Type B pancreatic cell (in vitro differentiated cells): Measurements from ENCODE around the gene SIRPG. TPM values are rescaled to one million over a fixed set of nuclear protein-coding genes. Genes with fewer than 3 reads are reported as not detected.

ENCODE experiments used
- DNase-seq: peaks from one replicate; pipeline ENCODE4 v3.0.0; 2021; ENCODE audit warnings: mixed read lengths; ENCODE audit not compliant: unreplicated experiment; ENCODE audit errors: extremely low spot score
- H3K27ac Mint-ChIP-seq: 2 replicates; pipeline ENCODE4 v1.8.0; 2021; ENCODE audit warnings: mild to moderate bottlenecking, mixed read lengths
- H3K27me3 Mint-ChIP-seq: 2 replicates; pipeline ENCODE4 v1.8.0; 2021; ENCODE audit warnings: mixed read lengths
- H3K36me3 Mint-ChIP-seq: 2 replicates; pipeline ENCODE4 v1.8.0; 2021; ENCODE audit warnings: mixed read lengths
- H3K4me1 Mint-ChIP-seq: one replicate; pipeline ENCODE4 v1.8.0; 2021; ENCODE audit warnings: mixed read lengths; ENCODE audit not compliant: unreplicated experiment
- H3K4me3 Mint-ChIP-seq: 2 replicates; pipeline ENCODE4 v1.8.0; 2021; ENCODE audit warnings: mild to moderate bottlenecking, mixed read lengths
- H3K9me3 Mint-ChIP-seq: 2 replicates; pipeline ENCODE4 v1.8.0; 2021; ENCODE audit warnings: mixed read lengths
- CTCF ChIP-seq: fragments of 200-600 bp; sonication (generic); conservative IDR thresholded peaks from 2 replicates; pipeline ENCODE4 v1.5.0; 2021; ENCODE audit warnings: antibody characterized with exemption, mild to moderate bottlenecking
- total RNA-seq: library from RNA; stranded (reverse); gene quantifications from 2 replicates; pipeline ENCODE4 v1.2.1, GENCODE V29; 2021; ENCODE audit warnings: low replicate concordance

Gene SIRPG
- total RNA-seq, 1 donor from 2014 or later: not detected

GRCh38 chr20:1688886-1689538 lies 31.4 kb upstream of the SIRPG start:
- no peaks in the 10 kb centered on the region for H3K9me3 Mint-ChIP-seq
- no peaks in the 10 kb centered on the region for H3K36me3 Mint-ChIP-seq
- DNase-seq: no peak
- no peak overlapping the region for H3K4me3 Mint-ChIP-seq
- no peak overlapping the region for H3K27ac Mint-ChIP-seq
- no peak for TF ChIP-seq CTCF
- no peaks in the 10 kb centered on the region for H3K4me1 Mint-ChIP-seq
- H3K27me3 Mint-ChIP-seq: peaks cover 63% of the 10 kb centered on the region

- Mint-ChIP-seq H3K27me3 (peaks cover 46% of the 10 kb centered on the region), H3K36me3 (no peaks in the 10 kb centered on the region), H3K27ac (no peak overlapping the region), H3K4me3 (no peak overlapping the region), H3K4me1 (no peaks in the 10 kb centered on the region), H3K9me3 (peaks cover 2% of the 10 kb centered on the region)
- no peak for TF ChIP-seq CTCF
- no peak for DNase-seq
These were observed 29.5 kb upstream of the SIRPG start for GRCh38 chr20:1687053-1687452.

GRCh38 chr20:1686151-1686748 lies 28.7 kb upstream of the SIRPG start:
- Mint-ChIP-seq H3K4me3 (no peak overlapping the region), H3K36me3 (no peaks in the 10 kb centered on the region), H3K27me3 (peaks cover 38% of the 10 kb centered on the region), H3K9me3 (peaks cover 4% of the 10 kb centered on the region), H3K27ac (no peak overlapping the region), H3K4me1 (no peaks in the 10 kb centered on the region)
- DNase-seq: no peak
- no peak for TF ChIP-seq CTCF

- DNase-seq: no peak
- Mint-ChIP-seq H3K4me3 (no peak overlapping the region), H3K27ac (no peak overlapping the region), H3K9me3 (peaks cover 4% of the 10 kb centered on the region), H3K36me3 (no peaks in the 10 kb centered on the region), H3K4me1 (no peaks in the 10 kb centered on the region), H3K27me3 (peaks cover 36% of the 10 kb centered on the region)
- no peak for TF ChIP-seq CTCF
These were observed 27.9 kb upstream of the SIRPG start for GRCh38 chr20:1685304-1686052.

GRCh38 chr20:1684872-1685271 lies 27.3 kb upstream of the SIRPG start:
- Mint-ChIP-seq H3K27me3 (peaks cover 36% of the 10 kb centered on the region), H3K27ac (no peak overlapping the region)

More at GRCh38 chr20:1684872-1685271, 27.3 kb upstream of the SIRPG start:
- Mint-ChIP-seq H3K4me3 (no peak overlapping the region), H3K9me3 (peaks cover 4% of the 10 kb centered on the region), H3K4me1 (no peaks in the 10 kb centered on the region), H3K36me3 (no peaks in the 10 kb centered on the region)
- TF ChIP-seq CTCF: no peak
- no peak for DNase-seq
